H9 (cell line): Measurements from ENCODE around the gene DCAF8. TPM values are rescaled to one million over a fixed set of nuclear protein-coding genes. Genes with fewer than 3 reads are reported as not detected.
A peak's percentile ranks its signal among the peaks of the same experiment; 100 is the strongest.

ENCODE experiments used
- DNase-seq: peaks from one replicate; pipeline ENCODE4 v3.0.0-alpha.2; 2017
- H2AFZ ChIP-seq: one replicate; pipeline ENCODE4 v1.6.1; 2013; ENCODE audit warnings: mild to moderate bottlenecking, low read length, control low read depth, moderate library complexity
- H2AK5ac ChIP-seq: 2 replicates; pipeline ENCODE4 v1.6.1; 2013; ENCODE audit warnings: low read length, control low read depth, mixed read lengths; ENCODE audit not compliant: insufficient read length
- H2BK120ac ChIP-seq: one replicate; pipeline ENCODE4 v1.6.1; 2013; ENCODE audit warnings: low read depth, mild to moderate bottlenecking, low read length, control low read depth, inconsistent platforms; ENCODE audit not compliant: poor library complexity, severe bottlenecking
- H2BK12ac ChIP-seq: 2 replicates; pipeline ENCODE4 v1.6.1; 2013; ENCODE audit warnings: low read length, control low read depth, mixed read lengths, low read depth; ENCODE audit not compliant: insufficient read length
- H2BK15ac ChIP-seq: 2 replicates; pipeline ENCODE4 v1.6.1; 2013; ENCODE audit warnings: low read depth, low read length, control low read depth
- H2BK20ac ChIP-seq: one replicate; pipeline ENCODE4 v1.6.1; 2013; ENCODE audit warnings: low read depth, mild to moderate bottlenecking, low read length, control low read depth, inconsistent platforms; ENCODE audit not compliant: poor library complexity, severe bottlenecking
- H2BK5ac ChIP-seq: 2 replicates; pipeline ENCODE4 v1.6.1; 2013; ENCODE audit warnings: low read length, control low read depth, mixed read lengths; ENCODE audit not compliant: insufficient read length
- H3K14ac ChIP-seq: 2 replicates; pipeline ENCODE4 v1.6.1; 2013; ENCODE audit warnings: low read length, control low read depth; ENCODE audit not compliant: insufficient read depth
- H3K18ac ChIP-seq: 2 replicates; pipeline ENCODE4 v1.6.1; 2013; ENCODE audit warnings: low read depth, mild to moderate bottlenecking, mixed read lengths, low read length, control low read depth; ENCODE audit not compliant: insufficient read length
- H3K23ac ChIP-seq: 2 replicates; pipeline ENCODE4 v1.6.1; 2013; ENCODE audit warnings: low read length, control low read depth, mixed read lengths, low read depth; ENCODE audit not compliant: insufficient read length
- H3K23me2 ChIP-seq: 2 replicates; pipeline ENCODE4 v1.6.1; 2013; ENCODE audit warnings: low read depth, mild to moderate bottlenecking, mixed read lengths, low read length, control low read depth; ENCODE audit not compliant: insufficient read length, poor library complexity, severe bottlenecking
- H3K27ac ChIP-seq: 2 replicates; pipeline ENCODE4 v1.5.1; 2013; ENCODE audit warnings: low read length, control low read depth, mixed read lengths, low read depth; ENCODE audit not compliant: insufficient read length
- H3K27me3 ChIP-seq: 2 replicates; pipeline ENCODE4 v1.6.1; 2013; ENCODE audit warnings: low read length, control low read depth, inconsistent platforms; ENCODE audit not compliant: insufficient read depth
- H3K4ac ChIP-seq: 2 replicates; pipeline ENCODE4 v1.6.1; 2013; ENCODE audit warnings: low read depth, mild to moderate bottlenecking, control low read depth, inconsistent platforms, low read length, moderate library complexity
- H3K4me1 ChIP-seq: 2 replicates; pipeline ENCODE4 v1.6.1; 2013; ENCODE audit warnings: low read length, control low read depth, inconsistent platforms; ENCODE audit not compliant: insufficient read depth
- H3K4me2 ChIP-seq: 2 replicates; pipeline ENCODE4 v1.6.1; 2013; ENCODE audit warnings: low read length, control low read depth, mixed read lengths; ENCODE audit not compliant: insufficient read length, insufficient read depth
- H3K56ac ChIP-seq: 2 replicates; pipeline ENCODE4 v1.6.1; 2013; ENCODE audit warnings: low read depth, mild to moderate bottlenecking, mixed read lengths, low read length, control low read depth; ENCODE audit not compliant: insufficient read length
- H3K79me1 ChIP-seq: 2 replicates; pipeline ENCODE4 v1.6.1; 2013; ENCODE audit warnings: low read depth, mild to moderate bottlenecking, moderate library complexity, low read length, control low read depth, inconsistent platforms; ENCODE audit not compliant: insufficient read depth, poor library complexity, severe bottlenecking
- H3K79me2 ChIP-seq: 2 replicates; pipeline ENCODE4 v1.6.1; 2013; ENCODE audit warnings: low read length, control low read depth, inconsistent platforms; ENCODE audit not compliant: insufficient read depth
- H3K9ac ChIP-seq: 2 replicates; pipeline ENCODE4 v1.6.1; 2013; ENCODE audit warnings: low read length, control low read depth, mixed read lengths; ENCODE audit not compliant: insufficient read length; ENCODE audit errors: extremely low read depth
- H3K9me3 ChIP-seq: one replicate; pipeline ENCODE4 v1.6.1; 2013; ENCODE audit warnings: low read depth, low read length, inconsistent platforms; ENCODE audit not compliant: control insufficient read depth
- H3T11ph ChIP-seq: one replicate; pipeline ENCODE4 v1.6.1; 2013; ENCODE audit warnings: mild to moderate bottlenecking, low read length, control low read depth, inconsistent platforms
- H4K20me1 ChIP-seq: one replicate; pipeline ENCODE4 v1.6.1; 2013; ENCODE audit not compliant: control insufficient read depth, insufficient read length, insufficient read depth
- H4K5ac ChIP-seq: 2 replicates; pipeline ENCODE4 v1.6.1; 2013; ENCODE audit warnings: low read depth, mild to moderate bottlenecking, mixed read lengths, low read length, control low read depth; ENCODE audit not compliant: insufficient read length
- H4K8ac ChIP-seq: replicated peaks from 2 replicates; pipeline ENCODE4 v1.6.1; 2013; ENCODE audit warnings: low read length, control low read depth, mixed read lengths, low read depth; ENCODE audit not compliant: insufficient read length
- H4K91ac ChIP-seq: 2 replicates; pipeline ENCODE4 v1.6.1; 2013; ENCODE audit warnings: low read depth, mild to moderate bottlenecking, moderate library complexity, mixed read lengths, low read length, control low read depth; ENCODE audit not compliant: insufficient read length
- H3K27ac Mint-ChIP-seq, 3 experiments: 2 replicates in 2 of 3; 3 replicates in 1 of 3; pipeline ENCODE4 v1.8.0; 2020 to 2021; ENCODE audit warnings: mixed read lengths in 3 of 3, mild to moderate bottlenecking in 1 of 3, moderate library complexity in 1 of 3
- H3K27me3 Mint-ChIP-seq: 2 replicates; pipeline ENCODE4 v1.8.0; 2021; ENCODE audit warnings: low read depth, mild to moderate bottlenecking, moderate library complexity, mixed read lengths
- H3K36me3 Mint-ChIP-seq, 3 experiments: 2 replicates in 2 of 3; 3 replicates in 1 of 3; pipeline ENCODE4 v1.8.0; 2020 to 2021; ENCODE audit warnings: low read depth in 3 of 3, mixed read lengths in 3 of 3; ENCODE audit not compliant: insufficient read depth in 1 of 3
- H3K4me1 Mint-ChIP-seq, 2 experiments: 2 replicates each; pipeline ENCODE4 v1.8.0; 2020; ENCODE audit warnings: mixed read lengths in 2 of 2
- H3K4me3 Mint-ChIP-seq, 2 experiments: 2 replicates in 1 of 2; 3 replicates in 1 of 2; pipeline ENCODE4 v1.8.0; 2020 to 2021; ENCODE audit warnings: mild to moderate bottlenecking in 2 of 2, mixed read lengths in 2 of 2, moderate library complexity in 1 of 2
- H3K9me3 Mint-ChIP-seq, 2 experiments: 2 replicates in 1 of 2; 3 replicates in 1 of 2; pipeline ENCODE4 v1.8.0; 2020; ENCODE audit warnings: mild to moderate bottlenecking in 2 of 2, mixed read lengths in 2 of 2, moderate library complexity in 1 of 2
- WGBS: extraction: QIAGEN DNeasy Blood & Tissue Kit; methylation state at CpG from one replicate; pipeline ENCODE4 v1.1.7; 2013; ENCODE audit warnings: missing lambda C conversion rate, low lambda C conversion rate, mixed read lengths; ENCODE audit not compliant: insufficient read length; ENCODE audit errors: extremely low coverage; 5-methylcytosine and 5-hydroxymethylcytosine counted together
- total RNA-seq: library from RNA; stranded (reverse); gene quantifications from 2 replicates; pipeline ENCODE4 v1.2.1, GENCODE V29; 2021
- TF ChIP-seq, protein P1 (sequence below): fragments of 200-600 bp; sonication (generic); conservative IDR thresholded peaks from 3 replicates; pipeline ENCODE4 v1.8.0; 2021; ENCODE audit warnings: antibody characterized with exemption, mild to moderate bottlenecking

The DCAF8 gene
- total RNA-seq, 1 experiment from 2014 or later = 106 TPM

DNA sequence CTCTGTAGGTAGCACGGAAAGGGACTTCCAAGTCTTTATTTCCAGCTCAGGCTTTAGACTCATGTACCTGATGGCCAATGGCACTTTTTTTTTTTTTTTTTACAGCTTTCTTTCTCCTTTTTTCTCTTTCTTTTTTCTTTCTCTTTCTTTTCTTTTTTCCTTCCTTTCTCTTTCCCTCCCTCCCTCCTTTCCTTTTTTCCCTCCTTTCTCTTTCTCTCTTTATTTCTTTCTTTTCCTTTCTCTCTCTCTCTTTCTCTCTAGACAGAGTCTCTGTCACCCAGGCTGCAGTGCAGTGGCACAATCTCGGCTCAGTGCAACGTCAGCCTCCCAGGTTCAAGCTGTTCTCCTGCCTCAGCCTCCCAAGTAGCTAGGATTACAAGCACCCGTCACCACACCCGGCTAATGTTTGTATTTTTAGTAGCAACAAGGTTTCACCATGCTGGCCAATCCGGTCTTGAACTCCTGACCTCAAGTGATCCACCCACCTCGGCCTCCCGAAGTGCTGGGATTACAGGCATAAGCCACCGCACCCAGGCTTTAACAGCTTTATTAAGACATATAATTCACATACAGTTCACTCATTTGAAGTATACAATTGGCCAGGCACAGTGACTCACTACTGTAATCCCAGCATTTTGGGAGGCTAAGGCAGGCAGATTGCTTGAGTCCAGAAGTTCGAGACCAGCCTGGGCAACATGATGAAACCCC, 5.1 kb upstream of the DCAF8 start:
- Histone ChIP-seq H2BK5ac (no peak overlapping the region), H3K27ac (no peak overlapping the region), H3K4me2 (no peak overlapping the region), H3K14ac (no peak overlapping the region), H2BK120ac (no peak overlapping the region), H2BK12ac (no peak overlapping the region), H3K23ac (no peak overlapping the region), H3T11ph (no peak overlapping the region), H3K9me3 (no peaks in the 10 kb centered on the region), H3K4me1 (no peaks in the 10 kb centered on the region), H3K23me2 (peaks cover 4% of the 10 kb centered on the region), H3K79me1 (no peaks in the 10 kb centered on the region), H4K20me1 (no peaks in the 10 kb centered on the region), H2BK20ac (no peak overlapping the region), H3K79me2 (no peaks in the 10 kb centered on the region), H2AK5ac (no peak overlapping the region), H3K56ac (no peak overlapping the region), H4K91ac (no peak overlapping the region), H4K8ac (no peak overlapping the region), H3K18ac (no peak overlapping the region), H3K9ac (no peak overlapping the region), H2AFZ (no peak overlapping the region), H3K4ac (no peak overlapping the region), H3K27me3 (no peaks in the 10 kb centered on the region), H4K5ac (no peak overlapping the region), H2BK15ac (no peak overlapping the region)
- Mint-ChIP-seq H3K36me3 (no peaks in the 10 kb centered on the region; a peak in 1 of 7 replicates), H3K9me3 (peaks cover 0 to 2% of the 10 kb centered on the region in 2 experiments; a peak in 1 of 5 replicates), H3K4me1 (peaks cover 5 to 6% of the 10 kb centered on the region in 2 experiments; a peak in 3 of 4 replicates), H3K27ac (peak overlapping the region in 1 of 3 experiments; percentile 42; a peak in 2 of 7 replicates), H3K4me3 (no peak overlapping the region), H3K27me3 (peaks cover 25% of the 10 kb centered on the region)
- DNase-seq = no peak
- WGBS = no CpG with 5 or more reads among the region's 10 CpGs
- TF ChIP-seq, protein P1, sequence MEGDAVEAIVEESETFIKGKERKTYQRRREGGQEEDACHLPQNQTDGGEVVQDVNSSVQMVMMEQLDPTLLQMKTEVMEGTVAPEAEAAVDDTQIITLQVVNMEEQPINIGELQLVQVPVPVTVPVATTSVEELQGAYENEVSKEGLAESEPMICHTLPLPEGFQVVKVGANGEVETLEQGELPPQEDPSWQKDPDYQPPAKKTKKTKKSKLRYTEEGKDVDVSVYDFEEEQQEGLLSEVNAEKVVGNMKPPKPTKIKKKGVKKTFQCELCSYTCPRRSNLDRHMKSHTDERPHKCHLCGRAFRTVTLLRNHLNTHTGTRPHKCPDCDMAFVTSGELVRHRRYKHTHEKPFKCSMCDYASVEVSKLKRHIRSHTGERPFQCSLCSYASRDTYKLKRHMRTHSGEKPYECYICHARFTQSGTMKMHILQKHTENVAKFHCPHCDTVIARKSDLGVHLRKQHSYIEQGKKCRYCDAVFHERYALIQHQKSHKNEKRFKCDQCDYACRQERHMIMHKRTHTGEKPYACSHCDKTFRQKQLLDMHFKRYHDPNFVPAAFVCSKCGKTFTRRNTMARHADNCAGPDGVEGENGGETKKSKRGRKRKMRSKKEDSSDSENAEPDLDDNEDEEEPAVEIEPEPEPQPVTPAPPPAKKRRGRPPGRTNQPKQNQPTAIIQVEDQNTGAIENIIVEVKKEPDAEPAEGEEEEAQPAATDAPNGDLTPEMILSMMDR = no peak
